Measurements from ENCODE around the gene IPO9. TPM values are rescaled to one million over a fixed set of nuclear protein-coding genes. Genes with fewer than 3 reads are reported as not detected.

The IPO9 gene
- total RNA-seq, 2 donors from 2014 or later, result 16.9 to 18.9 TPM

- H3K4me1 ChIP-seq (replicated peaks), result no peaks in the 10 kb centered on the region
- TF ChIP-seq POLR2A (IDR thresholded peaks at IDR 0.05) (no peak), POLR2AphosphoS5 (IDR thresholded peaks at IDR 0.05) (no peak), CTCF (IDR thresholded peaks at IDR 0.05) (no peak)
- H3K27me3 ChIP-seq (replicated peaks; ENCODE audit: insufficient read depth), result no peaks in the 10 kb centered on the region
- H3K9me3 ChIP-seq, result no peaks in the 10 kb centered on the region
- no peak overlapping the region for H3K4me3 ChIP-seq
- intact Hi-C loops (cut with DNase I), result no loop called here
- WGBS, result 92% methylated on average over 3 of the region's 3 CpGs
- no peak for DNase-seq (ENCODE audit: low spot score)
- no peaks in the 10 kb centered on the region for H3K36me3 ChIP-seq
- no peak overlapping the region for H3K27ac ChIP-seq
Observed at GRCh38 chr1:201921952-201922558, 93.1 kb downstream of the IPO9 start.

DNA sequence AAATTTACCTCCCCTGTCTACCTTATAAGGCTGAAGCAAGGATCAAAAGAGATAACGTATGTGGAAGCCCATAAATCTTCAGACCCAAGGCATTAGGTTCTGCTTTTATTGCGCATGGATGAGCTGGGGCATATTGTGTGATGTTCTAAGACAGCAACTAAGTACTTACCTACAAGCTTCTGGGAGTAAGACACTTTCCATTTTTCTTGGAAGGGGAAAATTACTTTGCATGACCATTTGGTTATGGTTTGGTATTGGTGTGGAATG is 96.3 kb downstream of the IPO9 start:
- H3K27ac ChIP-seq, result no peak overlapping the region
- H3K4me3 ChIP-seq, result no peak overlapping the region
- H3K4me1 ChIP-seq (replicated peaks), result no peaks in the 10 kb centered on the region
- H3K27me3 ChIP-seq (replicated peaks; ENCODE audit: insufficient read depth), result no peaks in the 10 kb centered on the region
- no peak for TF ChIP-seq POLR2AphosphoS5 (IDR thresholded peaks at IDR 0.05)
- TF ChIP-seq CTCF (IDR thresholded peaks at IDR 0.05), result no peak
- no peak for TF ChIP-seq POLR2A (IDR thresholded peaks at IDR 0.05)
- H3K9me3 ChIP-seq, result no peaks in the 10 kb centered on the region
- intact Hi-C loops (cut with DNase I), result no loop called here
- no peak for DNase-seq (ENCODE audit: low spot score)
- 62% methylated on average over 2 of the region's 2 CpGs for WGBS
- no peaks in the 10 kb centered on the region for H3K36me3 ChIP-seq

DNA sequence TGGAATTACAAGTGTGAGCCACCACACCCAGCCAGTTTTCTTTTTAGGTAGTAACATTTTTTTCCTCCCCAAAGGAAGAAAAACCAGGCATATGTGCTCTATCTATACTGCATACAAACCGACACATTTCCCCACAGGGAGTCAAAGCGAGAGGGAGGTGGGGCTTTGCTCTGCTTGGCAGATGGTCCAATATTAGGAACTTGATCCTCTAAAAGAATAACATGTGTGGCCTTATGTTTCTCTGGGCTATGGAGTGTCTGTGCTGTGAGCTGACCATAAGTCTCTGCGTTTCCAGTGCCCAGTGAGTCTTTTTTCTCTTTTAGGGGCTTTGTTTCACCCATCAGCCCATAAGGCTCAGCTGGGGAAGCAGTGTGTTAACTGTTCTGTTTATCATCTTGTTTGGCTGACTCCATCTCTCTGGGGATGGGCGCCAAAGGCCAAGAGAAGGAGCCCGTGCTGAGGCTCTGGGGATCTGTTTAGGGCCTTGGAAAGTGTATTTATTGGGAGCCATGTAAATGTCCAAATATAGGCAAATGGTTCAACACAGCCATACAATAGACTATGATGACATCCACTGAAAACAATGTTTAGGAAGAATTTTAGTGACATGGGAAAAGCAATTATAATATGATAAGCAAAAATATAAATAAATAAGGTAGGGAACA is 97.2 kb downstream of the IPO9 start:
- Histone ChIP-seq H3K4me3 (no peak overlapping the region), H3K4me1 (replicated peaks) (no peaks in the 10 kb centered on the region), H3K27me3 (replicated peaks; ENCODE audit: insufficient read depth) (no peaks in the 10 kb centered on the region), H3K9me3 (no peaks in the 10 kb centered on the region), H3K36me3 (no peaks in the 10 kb centered on the region), H3K27ac (peak overlapping the region in 1 of 2 donors; percentile 7)
- 69% methylated on average over 5 of the region's 5 CpGs for WGBS
- no peak for TF ChIP-seq POLR2AphosphoS5 (IDR thresholded peaks at IDR 0.05)
- no peak for TF ChIP-seq POLR2A (IDR thresholded peaks at IDR 0.05)
- TF ChIP-seq CTCF (IDR thresholded peaks at IDR 0.05), result no peak
- no peak for DNase-seq (ENCODE audit: low spot score)
- intact Hi-C loops (cut with DNase I), result no loop called here

- Histone ChIP-seq H3K27ac (no peak overlapping the region), H3K27me3 (replicated peaks; ENCODE audit: insufficient read depth) (no peaks in the 10 kb centered on the region), H3K36me3 (no peaks in the 10 kb centered on the region), H3K4me1 (replicated peaks) (no peaks in the 10 kb centered on the region), H3K4me3 (no peak overlapping the region), H3K9me3 (no peaks in the 10 kb centered on the region)
- intact Hi-C loops (cut with DNase I), result no loop called here
- TF ChIP-seq POLR2AphosphoS5 (IDR thresholded peaks at IDR 0.05), result no peak
- TF ChIP-seq CTCF (IDR thresholded peaks at IDR 0.05), result no peak
- WGBS, result 87% methylated on average over 3 of the region's 3 CpGs
- no peak for DNase-seq (ENCODE audit: low spot score)
Observed at GRCh38 chr1:201928266-201928665, 99.3 kb downstream of the IPO9 start.

- H3K27ac ChIP-seq, result no peak overlapping the region
- no peaks in the 10 kb centered on the region for H3K36me3 ChIP-seq
- intact Hi-C loops (cut with DNase I), result no loop called here
- H3K27me3 ChIP-seq (replicated peaks; ENCODE audit: insufficient read depth), result no peaks in the 10 kb centered on the region
- 66% methylated on average over 4 of the region's 4 CpGs for WGBS
- no peaks in the 10 kb centered on the region for H3K4me1 ChIP-seq (replicated peaks)
- no peak for TF ChIP-seq POLR2AphosphoS5 (IDR thresholded peaks at IDR 0.05)
- no peak for TF ChIP-seq POLR2A (IDR thresholded peaks at IDR 0.05)
- no peak for TF ChIP-seq CTCF (IDR thresholded peaks at IDR 0.05)
- H3K4me3 ChIP-seq, result no peak overlapping the region
- DNase-seq (ENCODE audit: low spot score), result no peak
- no peaks in the 10 kb centered on the region for H3K9me3 ChIP-seq
Observed at GRCh38 chr1:201930137-201930536, 101.2 kb downstream of the IPO9 start.

All from prostate gland (tissue), 2 donors.